ENCODE data around the gene TXNRD2. TPM values are rescaled to one million over a fixed set of nuclear protein-coding genes. Genes with fewer than 3 reads are reported as not detected.

The TXNRD2 gene
- total RNA-seq, 1 donor from 2014 or later = 25.7 TPM

- Mint-ChIP-seq H3K36me3 (ENCODE audit: low read depth, unreplicated experiment) (peaks cover 3% of the 10 kb centered on the region), H3K4me3 (ENCODE audit: unreplicated experiment) (peak overlapping the region; percentile 50), H3K27me3 (ENCODE audit: low read depth, unreplicated experiment) (no peaks in the 10 kb centered on the region), H3K4me1 (ENCODE audit: low read depth, unreplicated experiment) (peaks cover 24% of the 10 kb centered on the region), H3K27ac (ENCODE audit: unreplicated experiment) (peak overlapping the region; percentile 94), H3K9me3 (ENCODE audit: unreplicated experiment) (no peaks in the 10 kb centered on the region)
- H3K9me3 ChIP-seq (ENCODE audit: insufficient read depth, low read depth, low read length) = no peaks in the 10 kb centered on the region
- no peaks in the 10 kb centered on the region for H3K79me2 ChIP-seq (ENCODE audit: insufficient read depth, low read length)
- no peak for TF ChIP-seq EZH2 (IDR thresholded peaks at IDR 0.05; ENCODE audit: insufficient read depth, low read length)
- H4K20me1 ChIP-seq (ENCODE audit: insufficient read depth, low read length) = no peaks in the 10 kb centered on the region
- H2AFZ ChIP-seq (ENCODE audit: low read depth, low read length) = no peak overlapping the region
- peak overlapping the region; percentile 91 for H3K27ac ChIP-seq (ENCODE audit: low read depth, low read length)
- FAIRE-seq = no peak
- H3K4me2 ChIP-seq (ENCODE audit: low read length) = peak overlapping the region; percentile 72
- no peak overlapping the region for H3K4me3 ChIP-seq (ENCODE audit: insufficient read depth, low read depth, low read length)
- H3K9ac ChIP-seq (ENCODE audit: low read length) = peak overlapping the region; percentile 61
- H3K27me3 ChIP-seq (ENCODE audit: insufficient read depth, low read length) = no peaks in the 10 kb centered on the region
- H3K4me1 ChIP-seq (ENCODE audit: insufficient read depth, low read length) = peaks cover 32% of the 10 kb centered on the region
- H3K36me3 ChIP-seq (ENCODE audit: insufficient read depth, low read length) = no peaks in the 10 kb centered on the region
- DNase-seq (ENCODE audit: low read depth) = peak; percentile 87
Measured at GRCh38 chr22:19891317-19892256, 50.0 kb downstream of the TXNRD2 start.

GRCh38 chr22:19890502-19891316, 50.9 kb downstream of the TXNRD2 start:
- peak overlapping the region; percentile 72 for H3K4me2 ChIP-seq (ENCODE audit: low read length)
- no peaks in the 10 kb centered on the region for H3K9me3 Mint-ChIP-seq (ENCODE audit: unreplicated experiment)
- no peaks in the 10 kb centered on the region for H3K27me3 ChIP-seq (ENCODE audit: insufficient read depth, low read length)
- H3K27ac ChIP-seq (ENCODE audit: low read depth, low read length) = peak overlapping the region; percentile 91
- H3K4me1 ChIP-seq (ENCODE audit: insufficient read depth, low read length) = peaks cover 33% of the 10 kb centered on the region
- peaks cover 26% of the 10 kb centered on the region for H3K4me1 Mint-ChIP-seq (ENCODE audit: low read depth, unreplicated experiment)
- FAIRE-seq = no peak
- H3K9ac ChIP-seq (ENCODE audit: low read length) = peak overlapping the region; percentile 61
- no peaks in the 10 kb centered on the region for H4K20me1 ChIP-seq (ENCODE audit: insufficient read depth, low read length)
- TF ChIP-seq CTCF (IDR thresholded peaks at IDR 0.05; ENCODE audit: insufficient read depth, low read depth, low read length) = no peak
- H3K4me3 ChIP-seq (ENCODE audit: insufficient read depth, low read depth, low read length) = no peak overlapping the region
- H3K27me3 Mint-ChIP-seq (ENCODE audit: low read depth, unreplicated experiment) = no peaks in the 10 kb centered on the region
- H3K4me3 Mint-ChIP-seq (ENCODE audit: unreplicated experiment) = peak overlapping the region; percentile 50
- H3K9me3 ChIP-seq (ENCODE audit: insufficient read depth, low read depth, low read length) = no peaks in the 10 kb centered on the region
- H3K27ac Mint-ChIP-seq (ENCODE audit: unreplicated experiment) = peak overlapping the region; percentile 94
- no peaks in the 10 kb centered on the region for H3K79me2 ChIP-seq (ENCODE audit: insufficient read depth, low read length)
- H3K36me3 Mint-ChIP-seq (ENCODE audit: low read depth, unreplicated experiment) = peaks cover 3% of the 10 kb centered on the region
- no peak overlapping the region for H2AFZ ChIP-seq (ENCODE audit: low read depth, low read length)
- H3K36me3 ChIP-seq (ENCODE audit: insufficient read depth, low read length) = no peaks in the 10 kb centered on the region
- DNase-seq (ENCODE audit: low read depth) = no peak

- H3K27ac ChIP-seq (ENCODE audit: low read depth, low read length) = no peak overlapping the region
Measured at GRCh38 chr22:19889951-19890350, 51.7 kb downstream of the TXNRD2 start.

More at GRCh38 chr22:19889951-19890350, 51.7 kb downstream of the TXNRD2 start:
- Mint-ChIP-seq H3K4me1 (ENCODE audit: low read depth, unreplicated experiment) (peaks cover 29% of the 10 kb centered on the region), H3K27me3 (ENCODE audit: low read depth, unreplicated experiment) (no peaks in the 10 kb centered on the region), H3K27ac (ENCODE audit: unreplicated experiment) (peak overlapping the region; percentile 2), H3K9me3 (ENCODE audit: unreplicated experiment) (no peaks in the 10 kb centered on the region), H3K4me3 (ENCODE audit: unreplicated experiment) (no peak overlapping the region), H3K36me3 (ENCODE audit: low read depth, unreplicated experiment) (peaks cover 3% of the 10 kb centered on the region)
- Histone ChIP-seq H3K9me3 (ENCODE audit: insufficient read depth, low read depth, low read length) (no peaks in the 10 kb centered on the region), H3K36me3 (ENCODE audit: insufficient read depth, low read length) (no peaks in the 10 kb centered on the region), H3K27me3 (ENCODE audit: insufficient read depth, low read length) (no peaks in the 10 kb centered on the region), H3K4me2 (ENCODE audit: low read length) (no peak overlapping the region), H3K9ac (ENCODE audit: low read length) (no peak overlapping the region), H4K20me1 (ENCODE audit: insufficient read depth, low read length) (no peaks in the 10 kb centered on the region), H2AFZ (ENCODE audit: low read depth, low read length) (no peak overlapping the region), H3K4me1 (ENCODE audit: insufficient read depth, low read length) (peaks cover 33% of the 10 kb centered on the region), H3K4me3 (ENCODE audit: insufficient read depth, low read depth, low read length) (no peak overlapping the region), H3K79me2 (ENCODE audit: insufficient read depth, low read length) (no peaks in the 10 kb centered on the region)
- DNase-seq (ENCODE audit: low read depth) = no peak
- FAIRE-seq = no peak
- TF ChIP-seq EZH2 (IDR thresholded peaks at IDR 0.05; ENCODE audit: insufficient read depth, low read length) (no peak), CTCF (IDR thresholded peaks at IDR 0.05; ENCODE audit: insufficient read depth, low read depth, low read length) (no peak)
